H1 (cell line): ENCODE measurements around the gene PITPNC1. TPM values are rescaled to one million over a fixed set of nuclear protein-coding genes. Genes with fewer than 3 reads are reported as not detected.

Experiments used
- CTCF ChIA-PET: fragments of 300-600 bp; sonication (Branson Sonifier 250); formaldehyde crosslinking; loops from one replicate; lab custom pipeline; 2021; ENCODE audit not compliant: partially characterized antibody; lab: Charles Lee
- POLR2A ChIA-PET: fragments of 300-600 bp; sonication (Branson Sonifier 250); formaldehyde crosslinking; loops from one replicate; lab custom pipeline; 2021; ENCODE audit warnings: inconsistent platforms; ENCODE audit not compliant: partially characterized antibody; lab: Charles Lee
- DNase-seq, 2 experiments: peaks; one replicate each; pipeline versions ENCODE4 v3.0.0 to v3.0.0-alpha.2; 2010 to 2022; ENCODE audit warnings: low spot score in 2 of 2, low read depth in 1 of 2, mixed read lengths in 1 of 2
- FAIRE-seq: peaks from 2 replicates; lab custom pipeline; 2011; peaks lifted over from hg19 to GRCh38; lab: Jason Lieb, UNC
- H2AFZ ChIP-seq: 2 replicates; pipeline ENCODE4 v1.8.1; 2012; ENCODE audit warnings: low read length, inconsistent platforms
- H2AK5ac ChIP-seq: 2 replicates; pipeline ENCODE4 v1.6.1; 2013; ENCODE audit warnings: low read depth, low read length
- H2BK120ac ChIP-seq: replicated peaks from 2 replicates; pipeline ENCODE3; 2013; ENCODE audit warnings: low read depth, low read length, inconsistent platforms
- H2BK12ac ChIP-seq: 2 replicates; pipeline ENCODE4 v1.6.1; 2013; ENCODE audit warnings: low read depth, low read length
- H2BK15ac ChIP-seq: 2 replicates; pipeline ENCODE4 v1.6.1; 2013; ENCODE audit warnings: low read length
- H2BK20ac ChIP-seq: 2 replicates; pipeline ENCODE4 v1.6.1; 2013; ENCODE audit warnings: low read length
- H2BK5ac ChIP-seq: 2 replicates; pipeline ENCODE4 v1.6.1; 2013; ENCODE audit warnings: low read depth, low read length
- H3K14ac ChIP-seq: 2 replicates; pipeline ENCODE4 v1.6.1; 2013; ENCODE audit warnings: inconsistent platforms; ENCODE audit not compliant: insufficient read length
- H3K18ac ChIP-seq: 2 replicates; pipeline ENCODE4 v1.6.1; 2013; ENCODE audit warnings: low read length; ENCODE audit errors: extremely low read depth
- H3K23ac ChIP-seq: 2 replicates; pipeline ENCODE4 v1.6.1; 2013; ENCODE audit warnings: inconsistent platforms; ENCODE audit not compliant: insufficient read length
- H3K23me2 ChIP-seq: 2 replicates; pipeline ENCODE4 v1.6.1; 2013; ENCODE audit warnings: low read depth, low read length
- H3K27ac ChIP-seq: 2 replicates; pipeline ENCODE4 v1.6.1; 2011; ENCODE audit warnings: low read depth, low read length, inconsistent platforms
- H3K27me3 ChIP-seq, 4 experiments: replicated peaks in 1 of 4; 1 replicate in 1 of 4; 2 replicates in 3 of 4; pipeline versions ENCODE4 v1.6.1 to v1.8.1; 2011 to 2013; ENCODE audit warnings: low read length in 3 of 4, mild to moderate bottlenecking in 3 of 4, inconsistent platforms in 2 of 4, mixed read lengths in 2 of 4, moderate library complexity in 1 of 4; ENCODE audit not compliant: control insufficient read depth in 3 of 4, insufficient read depth in 3 of 4; ENCODE audit errors: extremely low read depth in 1 of 4
- H3K36me3 ChIP-seq, 4 experiments: 2 replicates each; pipeline versions ENCODE4 v1.6.1 to v1.8.1; 2011 to 2013; ENCODE audit warnings: mild to moderate bottlenecking in 4 of 4, low read length in 3 of 4, moderate library complexity in 2 of 4, control low read depth in 1 of 4, inconsistent platforms in 1 of 4; ENCODE audit not compliant: insufficient read depth in 4 of 4, control insufficient read depth in 2 of 4
- H3K4ac ChIP-seq: replicated peaks from 2 replicates; pipeline ENCODE3; 2013; ENCODE audit warnings: low read length, low read depth, mixed read lengths, inconsistent platforms; ENCODE audit not compliant: insufficient read length
- H3K4me1 ChIP-seq, 4 experiments: replicated peaks in 1 of 4; 1 replicate in 1 of 4; 2 replicates in 3 of 4; pipeline versions ENCODE4 v1.6.1 to v1.8.1; 2011 to 2013; ENCODE audit warnings: low read length in 3 of 4, inconsistent platforms in 2 of 4, mixed read lengths in 1 of 4; ENCODE audit not compliant: insufficient read depth in 4 of 4, control insufficient read depth in 3 of 4
- H3K4me2 ChIP-seq, 2 experiments: 2 replicates each; pipeline versions ENCODE4 v1.6.1 to v1.8.1; 2011 to 2013; ENCODE audit warnings: low read depth in 2 of 2, low read length in 2 of 2, control low read depth in 1 of 2, inconsistent platforms in 1 of 2, mild to moderate bottlenecking in 1 of 2; ENCODE audit not compliant: insufficient read depth in 1 of 2
- H3K4me3 ChIP-seq, 4 experiments: fragments of 200-600, 300-600 bp in 1 of 4; sonication (generic), shearing (Covaris generic), sonication (Bioruptor Twin) in 1 of 4; 2 replicates each; pipeline versions ENCODE4 v1.5.1 to v1.8.1; 2011 to 2016; ENCODE audit warnings: low read length in 4 of 4, low read depth in 3 of 4, control low read depth in 2 of 4, inconsistent platforms in 2 of 4, mild to moderate bottlenecking in 2 of 4, mixed read lengths in 1 of 4, moderate library complexity in 1 of 4; ENCODE audit not compliant: insufficient read depth in 2 of 4; ENCODE audit errors: extremely low read depth in 1 of 4
- H3K56ac ChIP-seq: replicated peaks from 2 replicates; pipeline ENCODE3; 2013; ENCODE audit warnings: low read depth, mild to moderate bottlenecking, mixed read lengths, low read length, inconsistent platforms; ENCODE audit not compliant: insufficient read length
- H3K79me1 ChIP-seq: 2 replicates; pipeline ENCODE4 v1.6.1; 2013; ENCODE audit warnings: low read depth, low read length, control low read depth
- H3K79me2 ChIP-seq, 2 experiments: 2 replicates each; pipeline versions ENCODE4 v1.6.1 to v1.8.1; 2012 to 2013; ENCODE audit warnings: low read length in 2 of 2, mild to moderate bottlenecking in 2 of 2, inconsistent platforms in 1 of 2; ENCODE audit not compliant: insufficient read depth in 2 of 2, control insufficient read depth in 1 of 2
- H3K9ac ChIP-seq, 4 experiments: replicated peaks in 1 of 4; 1 replicate in 1 of 4; 2 replicates in 3 of 4; pipeline versions ENCODE4 v1.6.1 to v1.8.1; 2011 to 2013; ENCODE audit warnings: low read depth in 3 of 4, low read length in 3 of 4, control low read depth in 2 of 4, mild to moderate bottlenecking in 2 of 4, moderate library complexity in 2 of 4, inconsistent platforms in 1 of 4; ENCODE audit errors: extremely low read depth in 1 of 4
- H3K9me3 ChIP-seq, 2 experiments: 2 replicates each; pipeline versions ENCODE4 v1.6.1 to v1.8.1; 2012 to 2013; ENCODE audit warnings: mild to moderate bottlenecking in 2 of 2, moderate library complexity in 2 of 2, control low read depth in 1 of 2, inconsistent platforms in 1 of 2, low read depth in 1 of 2, low read length in 1 of 2, mixed read lengths in 1 of 2; ENCODE audit not compliant: insufficient read depth in 2 of 2
- H4K20me1 ChIP-seq, 2 experiments: replicated peaks in 1 of 2; 2 replicates each; pipeline versions ENCODE3 to v1.8.1; 2011 to 2013; ENCODE audit warnings: inconsistent platforms in 2 of 2, low read length in 2 of 2, mild to moderate bottlenecking in 1 of 2; ENCODE audit not compliant: insufficient read depth in 2 of 2, control insufficient read depth in 1 of 2
- H4K5ac ChIP-seq: 2 replicates; pipeline ENCODE4 v1.6.1; 2013; ENCODE audit warnings: low read length, low read depth, mixed read lengths, inconsistent platforms; ENCODE audit not compliant: insufficient read length
- H4K8ac ChIP-seq: 2 replicates; pipeline ENCODE4 v1.8.0; 2013; ENCODE audit warnings: mild to moderate bottlenecking, moderate library complexity, low read length, inconsistent platforms; ENCODE audit not compliant: insufficient read depth; ENCODE audit errors: extremely low read depth
- H4K91ac ChIP-seq: replicated peaks from 2 replicates; pipeline ENCODE3; 2013; ENCODE audit warnings: low read length, mixed read lengths, inconsistent platforms; ENCODE audit not compliant: insufficient read length
- ATF2 ChIP-seq: IDR thresholded peaks from 2 replicates; pipeline ENCODE4 v1.6.1; 2012; ENCODE audit warnings: low read length, inconsistent platforms
- BRCA1 ChIP-seq: IDR thresholded peaks from 2 replicates; pipeline ENCODE4 v1.6.1; 2012; ENCODE audit warnings: low read depth, low read length, improper control_type of control experiment
- EGR1 ChIP-seq: IDR thresholded peaks from 2 replicates; pipeline ENCODE4 v1.6.1; 2011; ENCODE audit warnings: low read depth, low read length, borderline replicate concordance
- TEAD4 ChIP-seq: IDR thresholded peaks from 2 replicates; pipeline ENCODE4 v1.6.1; 2012; ENCODE audit warnings: low read depth, low read length, inconsistent platforms, mixed read lengths
- WGBS, 2 experiments: shearing (Covaris generic) in 1 of 2; methylation state at CpG; one replicate each; pipeline versions ENCODE4 v1.1.6 to v1.1.7; 2013 to 2015; ENCODE audit warnings: low lambda C conversion rate in 2 of 2, mixed read lengths in 2 of 2, inconsistent platforms in 1 of 2, low coverage in 1 of 2, missing lambda C conversion rate in 1 of 2; ENCODE audit not compliant: insufficient replicate concordance in 2 of 2, insufficient coverage in 1 of 2, insufficient read length in 1 of 2; ENCODE audit errors: extremely low coverage in 1 of 2, missing lambda C conversion rate in 1 of 2; 5-methylcytosine and 5-hydroxymethylcytosine counted together
- polyA plus RNA-seq, 7 experiments: library from polyadenylated mRNA; depleted of rRNA in 3 of 7; stranded (reverse) in 5 of 7; unstranded in 2 of 7; fragments of >200 nt in 5 of 7; fragments of 200-250 nt in 2 of 7; gene quantifications; 1 replicate in 5 of 7; 2 replicates in 1 of 7; 4 replicates in 1 of 7; pipeline versions ENCODE4 v1.2.1 to v1.2.3, GENCODE V29; 2011 to 2013; ENCODE audit warnings: missing spikeins in 2 of 7, mixed read lengths in 2 of 7
- total RNA-seq: library from RNA; stranded (reverse); fragmentation: NEBNext Ultra II Directional; extraction: Animal tissue kit (Norgen Biotek cat#: 25700); gene quantifications from 2 replicates; pipeline ENCODE4 v1.2.1, GENCODE V29; 2021

Gene PITPNC1
- total and polyA plus RNA-seq, 2 of the 8 experiments (the other 6 are each of a cell fraction or from before 2014, with no cell fraction given), result 17.6 to 54.7 TPM

- no peak overlapping the region for H3K9ac ChIP-seq
- no peak overlapping the region for H2AFZ ChIP-seq
- H3K4ac ChIP-seq, result no peak overlapping the region
- H3K18ac ChIP-seq, result 0 out of 2 replicates have a peak overlapping the region, but pooled peaks have one; percentile 27
- H3K79me2 ChIP-seq, result peaks cover 2 to 46% of the 10 kb centered on the region in 2 experiments; a peak in 3 of 4 replicates
- H4K20me1 ChIP-seq, result peaks cover 0 to 7% of the 10 kb centered on the region in 2 experiments
- peak overlapping the region; percentile 31 for H2BK12ac ChIP-seq
- ChIA-PET POLR2A (interaction anchor here (2.1 kb wide), 1 partner anchor 10 kb away, joined by 5 read pairs; no protein-coding TSS in a partner anchor), CTCF (interaction anchor here (0.7 to 1.3 kb wide), 4 partner anchors 9 to 232 kb away, joined by 3 read pairs; no protein-coding TSS in a partner anchor)
- H3K36me3 ChIP-seq, result no peaks in the 10 kb centered on the region
- H3K14ac ChIP-seq, result no peak overlapping the region
- H3K4me2 ChIP-seq, result peak overlapping the region in 1 of 2 experiments; percentile 11; a peak in 3 of 4 replicates
- no peaks in the 10 kb centered on the region for H3K9me3 ChIP-seq
- peak overlapping the region; percentile 66; the same call in 1 of the 2 replicates for H2AK5ac ChIP-seq
- H3K56ac ChIP-seq, result no peak overlapping the region
- TF ChIP-seq ATF2 (no peak), TEAD4 (no peak), BRCA1 (no peak), EGR1 (no peak)
- no peak overlapping the region for H3K23ac ChIP-seq
- peak overlapping the region; percentile 62; the same call in 1 of the 2 replicates for H2BK20ac ChIP-seq
- H3K23me2 ChIP-seq, result no peaks in the 10 kb centered on the region
- H4K5ac ChIP-seq, result no peak overlapping the region
- H2BK5ac ChIP-seq, result peak overlapping the region; percentile 20; the same call in 1 of the 2 replicates
- H3K79me1 ChIP-seq, result no peaks in the 10 kb centered on the region
- FAIRE-seq (no peak), DNase-seq (no peak)
- H3K4me1 ChIP-seq, result peaks cover 10 to 22% (median 18%) of the 10 kb centered on the region in 4 experiments
- H2BK120ac ChIP-seq, result no peak overlapping the region
- H4K8ac ChIP-seq, result no peak overlapping the region
- H3K27ac ChIP-seq, result no peak overlapping the region
- H3K27me3 ChIP-seq, result no peaks in the 10 kb centered on the region
- WGBS, 2 experiments, result 83% methylated on average over 13 of the region's 13 CpGs; no CpG with 5 or more reads in 1 of the 2 experiments
- H2BK15ac ChIP-seq, result no peak overlapping the region
- H4K91ac ChIP-seq, result no peak overlapping the region
- H3K4me3 ChIP-seq, result no peak overlapping the region
Observed at GRCh38 chr17:67520252-67520906, 143.3 kb downstream of the PITPNC1 start.
